Measurements from ENCODE around the gene METTL18.

Gene METTL18

GRCh38 chr1:169809370-169810095 is 14.8 kb upstream of the METTL18 start:
- no peak overlapping the region for H3K4me3 ChIP-seq (replicated peaks; ENCODE audit: low read depth, low read length)
- peak; percentile 33 for TF ChIP-seq CTCF (IDR thresholded peaks at IDR 0.05; ENCODE audit: low read length, missing control alignments)
- peak; percentile 70 for DNase-seq (ENCODE audit: low read depth)

GRCh38 chr1:169804941-169805340 is 10.2 kb upstream of the METTL18 start:
- no peak for DNase-seq (ENCODE audit: low read depth)
- TF ChIP-seq CTCF (IDR thresholded peaks at IDR 0.05; ENCODE audit: low read length, missing control alignments), result no peak
- H3K4me3 ChIP-seq (replicated peaks; ENCODE audit: low read depth, low read length), result no peak overlapping the region

- TF ChIP-seq CTCF (IDR thresholded peaks at IDR 0.05; ENCODE audit: low read length, missing control alignments), result no peak
- no peak overlapping the region for H3K4me3 ChIP-seq (replicated peaks; ENCODE audit: low read depth, low read length)
- no peak for DNase-seq (ENCODE audit: low read depth)
Observed at GRCh38 chr1:169802888-169803287, 8.2 kb upstream of the METTL18 start.

GRCh38 chr1:169797281-169797680 is 2.6 kb upstream of the METTL18 start:
- DNase-seq (ENCODE audit: low read depth), result no peak
- no peak overlapping the region for H3K4me3 ChIP-seq (replicated peaks; ENCODE audit: low read depth, low read length)
- no peak for TF ChIP-seq CTCF (IDR thresholded peaks at IDR 0.05; ENCODE audit: low read length, missing control alignments)

- no peak overlapping the region for H3K4me3 ChIP-seq (replicated peaks; ENCODE audit: low read depth, low read length)
- no peak for TF ChIP-seq CTCF (IDR thresholded peaks at IDR 0.05; ENCODE audit: low read length, missing control alignments)
Observed at GRCh38 chr1:169796274-169796810, 1.6 kb upstream of the METTL18 start.

GRCh38 chr1:169795687-169796086 is 980 bp upstream of the METTL18 start:
- peak overlapping the region; percentile 89 for H3K4me3 ChIP-seq (replicated peaks; ENCODE audit: low read depth, low read length)
- no peak for DNase-seq (ENCODE audit: low read depth)
- no peak for TF ChIP-seq CTCF (IDR thresholded peaks at IDR 0.05; ENCODE audit: low read length, missing control alignments)

More at GRCh38 chr1:169796274-169796810, 1.6 kb upstream of the METTL18 start:
- DNase-seq (ENCODE audit: low read depth), result no peak

- DNase-seq (ENCODE audit: low read depth), result no peak
- H3K4me3 ChIP-seq (replicated peaks; ENCODE audit: low read depth, low read length), result peak overlapping the region; percentile 89
- TF ChIP-seq CTCF (IDR thresholded peaks at IDR 0.05; ENCODE audit: low read length, missing control alignments), result no peak
Observed at GRCh38 chr1:169793730-169794129, 977 bp downstream of the METTL18 start.

Data from fibroblast of pulmonary artery (primary cell).